K562 (cell line): ENCODE data around the gene AHI1. TPM values are rescaled to one million over a fixed set of nuclear protein-coding genes. Genes with fewer than 3 reads are reported as not detected.

Source experiments
- ATAC-seq: fragments of 200-7000 bp; cut with Tn5 transposase; 3 replicates; pipeline ENCODE4 v1.9.1; 2020; ENCODE audit warnings: moderate library complexity
- BruUV-seq: library from RNA; stranded (reverse); fragments of 400-500 nt; replicated peaks from 2 replicates; lab custom pipeline; 2021; lab: Mats Ljungman, UMichigan
- CTCF ChIA-PET: fragments of 300-600 bp; formaldehyde crosslinking; extraction: SDS; loops from one replicate; lab custom pipeline; 2021; ENCODE audit warnings: low intra/inter-chr PET ratio; lab: Yijun Ruan, JAX
- POLR2A ChIA-PET: fragments of 300-600, 350-650 bp; sonication (Branson Sonifier 250); formaldehyde crosslinking; extraction: SDS; loops from one replicate; lab custom pipeline; 2021; ENCODE audit warnings: antibody characterized with exemption, inconsistent platforms; lab: Yijun Ruan, JAX
- DNase-seq, 4 experiments: peaks; one replicate each; pipeline versions ENCODE4 v3.0.0 to v3.0.0-alpha.2; 2011 to 2018; ENCODE audit warnings: low spot score in 3 of 4, mixed read lengths in 3 of 4; ENCODE audit errors: extremely low read depth in 1 of 4
- FAIRE-seq: peaks from 2 replicates; lab custom pipeline; 2011; peaks lifted over from hg19 to GRCh38; lab: Jason Lieb, UNC
- H2AFZ ChIP-seq: 2 replicates; pipeline ENCODE4 v1.6.0; 2011; ENCODE audit warnings: low read depth, low read length, control low read depth, inconsistent platforms
- H3K27ac ChIP-seq: fragments of 200-600 bp; 3 replicates; pipeline ENCODE4 v1.8.0; 2011; ENCODE audit warnings: low read depth, mild to moderate bottlenecking, control low read depth, inconsistent platforms, low read length, moderate library complexity, mixed read lengths; ENCODE audit errors: extremely low read depth
- H3K27me3 ChIP-seq, 2 experiments: fragments of 300-600 bp in 1 of 2; 2 replicates in 1 of 2; 3 replicates in 1 of 2; pipeline versions ENCODE4 v1.6.0 to v1.8.0; 2011; ENCODE audit warnings: inconsistent platforms in 2 of 2, low read length in 2 of 2, mild to moderate bottlenecking in 1 of 2, mixed read lengths in 1 of 2, moderate library complexity in 1 of 2; ENCODE audit not compliant: control insufficient read depth in 2 of 2, insufficient read depth in 2 of 2
- H3K36me3 ChIP-seq: fragments of 300-600 bp; 3 replicates; pipeline ENCODE4 v1.8.0; 2011; ENCODE audit warnings: mild to moderate bottlenecking, low read length, inconsistent platforms; ENCODE audit not compliant: control insufficient read depth, insufficient read depth
- H3K4me1 ChIP-seq, 2 experiments: fragments of 200-600 bp in 1 of 2; replicated peaks in 1 of 2; 2 replicates in 1 of 2; 3 replicates in 1 of 2; pipeline versions ENCODE4 v1.5.1 to v1.8.0; 2011; ENCODE audit warnings: inconsistent platforms in 2 of 2, low read length in 2 of 2, mild to moderate bottlenecking in 1 of 2, mixed read lengths in 1 of 2, moderate library complexity in 1 of 2; ENCODE audit not compliant: control insufficient read depth in 2 of 2, insufficient read depth in 2 of 2
- H3K4me2 ChIP-seq: 2 replicates; pipeline ENCODE4 v1.6.1; 2011; ENCODE audit warnings: low read length, control low read depth, inconsistent platforms, mixed read lengths; ENCODE audit not compliant: insufficient read depth
- H3K4me3 ChIP-seq: fragments of 200-600 bp; sonication (generic), shearing (Covaris generic); 2 replicates; pipeline ENCODE4 v1.5.1; 2016; ENCODE audit warnings: control low read depth, inconsistent platforms
- H3K79me2 ChIP-seq: fragments of 200-600 bp; 3 replicates; pipeline ENCODE4 v1.8.0; 2011; ENCODE audit warnings: low read length, inconsistent platforms; ENCODE audit not compliant: control insufficient read depth, insufficient read depth
- H3K9ac ChIP-seq, 2 experiments: 2 replicates each; pipeline versions ENCODE4 v1.6.0 to v1.6.1; 2011; ENCODE audit warnings: low read depth in 2 of 2, low read length in 2 of 2, control low read depth in 1 of 2, inconsistent platforms in 1 of 2, mild to moderate bottlenecking in 1 of 2, mixed read lengths in 1 of 2; ENCODE audit not compliant: insufficient read depth in 1 of 2
- H3K9me1 ChIP-seq: one replicate; pipeline ENCODE4 v1.6.0; 2011; ENCODE audit warnings: inconsistent platforms, mild to moderate bottlenecking, low read length, moderate library complexity; ENCODE audit not compliant: control insufficient read depth, insufficient read depth
- H3K9me3 ChIP-seq: replicated peaks from 2 replicates; pipeline ENCODE4 v1.5.1; 2011; ENCODE audit warnings: low read depth, low read length, inconsistent platforms; ENCODE audit not compliant: control insufficient read depth, insufficient read depth
- H4K20me1 ChIP-seq: replicated peaks from 2 replicates; pipeline ENCODE4 v1.6.1; 2011; ENCODE audit warnings: low read length, inconsistent platforms, mixed read lengths; ENCODE audit not compliant: control insufficient read depth, insufficient read depth
- ARID3A ChIP-seq: IDR thresholded peaks from 2 replicates; pipeline ENCODE4 v1.6.1; 2012; ENCODE audit warnings: low read depth, low read length, improper control_type of control experiment, borderline replicate concordance
- DIDO1 ChIP-seq: fragments of 450-650 bp; IDR thresholded peaks from 2 replicates; pipeline ENCODE4 v1.6.1; 2016; ENCODE audit warnings: low read depth, missing biosample characterization, missing genetic modification characterization
- E2F3 ChIP-seq: fragments of 250-450 bp; sonication (Bioruptor Pico); IDR thresholded peaks from 2 replicates; pipeline ENCODE4 v1.4.0; 2020; ENCODE audit warnings: mild to moderate bottlenecking
- FOXP1 ChIP-seq: sonication (generic); formaldehyde crosslinking; IDR thresholded peaks from 2 replicates; pipeline ENCODE4 v1.8.0; 2022; ENCODE audit warnings: mild to moderate bottlenecking, missing genetic modification reagents
- HMGN3 ChIP-seq: IDR thresholded peaks from 2 replicates; pipeline ENCODE4 v1.6.1; 2011; ENCODE audit warnings: borderline replicate concordance, low read depth, mild to moderate bottlenecking, mixed read lengths, low read length; ENCODE audit not compliant: insufficient read length; ENCODE audit errors: extremely low read depth
- MNT ChIP-seq, 2 experiments: fragments of 450-650 bp; conservative IDR thresholded peaks; 2 replicates each; pipeline ENCODE4 v1.6.1; 2017; ENCODE audit warnings: mild to moderate bottlenecking in 2 of 2, moderate library complexity in 2 of 2
- RNF2 ChIP-seq: sonication (generic); IDR thresholded peaks from 2 replicates; pipeline ENCODE4 v1.6.1; 2016
- XRCC4 ChIP-seq: IDR thresholded peaks from one replicate; pipeline ENCODE4 v1.6.1; 2011; ENCODE audit not compliant: insufficient read depth, insufficient read length; ENCODE audit errors: extremely low read depth
- ZBED1 ChIP-seq: IDR thresholded peaks from 2 replicates; pipeline ENCODE4 v1.6.1; 2014
- ZBTB33 ChIP-seq: sonication (generic); formaldehyde crosslinking; IDR thresholded peaks from 2 replicates; pipeline ENCODE4 v1.8.1; 2023; ENCODE audit warnings: mild to moderate bottlenecking, missing genetic modification reagents
- ZC3H8 ChIP-seq: fragments of 450-650 bp; IDR thresholded peaks from 2 replicates; pipeline ENCODE4 v1.6.1; 2017
- ZNF140 ChIP-seq: fragments of 250-450 bp; sonication (Bioruptor Pico); IDR thresholded peaks from 2 replicates; pipeline ENCODE4 v1.8.0; 2021; ENCODE audit warnings: moderate library complexity, mild to moderate bottlenecking, inconsistent platforms
- ZNF764 ChIP-seq: fragments of 250-450 bp; sonication (Bioruptor Pico); IDR thresholded peaks from 2 replicates; pipeline ENCODE4 v1.4.0; 2020; ENCODE audit warnings: low read depth, mild to moderate bottlenecking, moderate library complexity
- ZNF79 ChIP-seq: fragments of 250-450 bp; sonication (Bioruptor Pico); IDR thresholded peaks from 2 replicates; pipeline ENCODE4 v1.4.0; 2020; ENCODE audit warnings: low read depth, mild to moderate bottlenecking, moderate library complexity
- WGBS: fragments of 100-300 bp; shearing (Covaris generic); methylation state at CpG from one replicate; pipeline ENCODE4 v1.1.6; 2016; ENCODE audit warnings: low coverage, mixed read lengths; ENCODE audit not compliant: insufficient coverage; ENCODE audit errors: missing lambda C conversion rate; 5-methylcytosine and 5-hydroxymethylcytosine counted together
- in situ Hi-C: fragments of 300-500 bp; cut with MboI; formaldehyde crosslinking; loops from 4 replicates; pipeline ENCODE4 v1.15.0; 2018; ENCODE audit warnings: inconsistent platforms, mixed read lengths
- intact Hi-C: fragments of 100-400 bp; cut with micrococcal nuclease; formaldehyde crosslinking; loops from 2 replicates; pipeline ENCODE4 v1.14.2; 2022
- polyA plus RNA-seq, 8 experiments: library from polyadenylated mRNA; depleted of rRNA in 4 of 8; stranded (reverse) in 5 of 8; unstranded in 3 of 8; fragments of >200 nt; fragmentation: Nextera tagmentation in 2 of 8; fragmentation: Illumina TruSeq in 1 of 8; extraction: Ambion mirVana in 2 of 8; extraction: Trizol in 1 of 8; gene quantifications; 2 replicates each; pipeline versions ENCODE4 v1.2.1 to v1.2.3, GENCODE V29; 2011 to 2014; ENCODE audit warnings: inconsistent platforms in 1 of 8, missing spikeins in 1 of 8
- total RNA-seq, 7 experiments: library from RNA; depleted of rRNA in 6 of 7; stranded (reverse); fragments of >200 nt in 6 of 7; fragmentation: Illumina TruSeq in 2 of 7; extraction: Trizol in 2 of 7; gene quantifications; 2 replicates each; pipeline versions ENCODE4 v1.2.1 to v1.2.3, GENCODE V29; 2011 to 2021; ENCODE audit warnings: low replicate concordance in 1 of 7

Gene AHI1
- total and polyA plus RNA-seq, 9 of the 15 experiments (the other 6 are each of a cell fraction or from before 2014, with no cell fraction given), result 24.7 to 54.9 (median 32.2) TPM

GRCh38 chr6:135257631-135258405 is 239.7 kb downstream of the AHI1 start (continued):
- 0 out of 2 replicates have a peak, but pooled peaks have one; percentile 49 for TF ChIP-seq ARID3A
- no peak for TF ChIP-seq FOXP1 (CRISPR knock-in tag)

- WGBS, result 44% methylated on average over 4 of the region's 4 CpGs
- H3K9ac ChIP-seq, result no peak overlapping the region
- H4K20me1 ChIP-seq, result no peaks in the 10 kb centered on the region
- no peaks in the 10 kb centered on the region for H3K27me3 ChIP-seq
- H3K9me1 ChIP-seq, result no peaks in the 10 kb centered on the region
- POLR2A ChIA-PET, result no interaction called here
- ATAC-seq (no peak), DNase-seq (no peak), FAIRE-seq (no peak)
- no TSS peak for BruUV-seq
- H3K79me2 ChIP-seq, result no peaks in the 10 kb centered on the region
- no peak overlapping the region for H3K4me2 ChIP-seq
- no peaks in the 10 kb centered on the region for H3K36me3 ChIP-seq
- H2AFZ ChIP-seq, result peak overlapping the region; percentile 49; the same call in 1 of the 2 replicates
- in situ Hi-C loops, result no loop called here
- no peaks in the 10 kb centered on the region; the same call in none of the 2 replicates for H3K9me3 ChIP-seq
- H3K27ac ChIP-seq, result no peak overlapping the region
- CTCF ChIA-PET, result no interaction called here
- H3K4me1 ChIP-seq, result peaks cover 9 to 61% of the 10 kb centered on the region in 2 experiments; a peak in 4 of 5 replicates
- H3K4me3 ChIP-seq, result no peak overlapping the region
- intact Hi-C loops, result loop anchor here (1.0 to 5.0 kb wide), 3 partner anchors 65 to 112 kb away; no protein-coding TSS in a partner anchor
- TF ChIP-seq E2F3 (CRISPR knock-in tag) (no peak), ZNF79 (CRISPR knock-in tag) (no peak), ZBTB33 (CRISPR knock-in tag) (no peak), ZC3H8 (no peak), DIDO1 (tag) (no peak), MNT (conservative IDR thresholded peaks at IDR 0.05) (no peak), ZBED1 (no peak), RNF2 (no peak), HMGN3 (no peak), ZNF140 (CRISPR knock-in tag) (no peak), ZNF764 (no peak), XRCC4 (no peak)
Observed at GRCh38 chr6:135256866-135257265, 240.7 kb downstream of the AHI1 start.
